Transverse colon (tissue), 4 donors: ENCODE measurements around the gene PEX10. TPM values are rescaled to one million over a fixed set of nuclear protein-coding genes. Genes with fewer than 3 reads are reported as not detected.

Experiments
- DNase-seq: peaks from one replicate; pipeline ENCODE4 v3.0.0-alpha.2; 2019
- H3K27ac ChIP-seq, 4 donors: fragments of 200-600 bp; sonication (generic); 2 replicates each; pipeline ENCODE4 v1.5.1; 2016 to 2018; ENCODE audit warnings: inconsistent platforms in 4 of 4
- H3K27me3 ChIP-seq: fragments of 200-600 bp; sonication (generic); 2 replicates; pipeline ENCODE4 v1.5.1; 2017; ENCODE audit warnings: inconsistent platforms
- H3K36me3 ChIP-seq, 4 donors: fragments of 200-600 bp; sonication (generic); 2 replicates each; pipeline ENCODE4 v1.5.1; 2017 to 2019; ENCODE audit warnings: inconsistent platforms in 4 of 4
- H3K4me1 ChIP-seq, 4 donors: fragments of 200-600 bp; sonication (generic); 2 replicates each; pipeline ENCODE4 v1.5.1; 2017 to 2020; ENCODE audit warnings: inconsistent platforms in 4 of 4
- H3K4me3 ChIP-seq, 4 donors: fragments of 200-600 bp; sonication (generic); 1 replicate in 1 of 4; 2 replicates in 3 of 4; pipeline versions ENCODE4 v1.5.1 to v1.6.1; 2017 to 2019; ENCODE audit warnings: inconsistent platforms in 4 of 4
- H3K9me3 ChIP-seq, 2 donors: fragments of 200-600 bp; sonication (generic); 2 replicates each; pipeline ENCODE4 v1.5.1; 2017 to 2019; ENCODE audit warnings: inconsistent platforms in 2 of 2
- CTCF ChIP-seq, 5 experiments: fragments of 200-600 bp in 3 of 5; fragments of 450-650 bp in 2 of 5; sonication (generic) in 3 of 5; IDR thresholded peaks; 1 replicate in 2 of 5; 2 replicates in 3 of 5; pipeline ENCODE4 v1.5.1; 2016 to 2017; ENCODE audit warnings: antibody characterized with exemption in 5 of 5, inconsistent platforms in 3 of 5, mild to moderate bottlenecking in 2 of 5, moderate library complexity in 1 of 5
- EP300 ChIP-seq: sonication (generic); formaldehyde crosslinking; IDR thresholded peaks from one replicate; pipeline ENCODE4 v1.6.1; 2017; ENCODE audit warnings: antibody characterized with exemption, low read depth
- POLR2A ChIP-seq: fragments of 450-650 bp; IDR thresholded peaks from one replicate; pipeline ENCODE4 v1.6.1; 2016; ENCODE audit warnings: antibody characterized with exemption, mild to moderate bottlenecking, moderate library complexity
- POLR2AphosphoS5 ChIP-seq, 3 donors: sonication (generic); formaldehyde crosslinking; IDR thresholded peaks; one replicate each; pipeline ENCODE4 v1.6.1; 2016; ENCODE audit warnings: antibody characterized with exemption in 3 of 3
- WGBS, 2 donors: methylation state at CpG; one replicate each; pipeline ENCODE4 v1.1.5; 2018; ENCODE audit warnings: low coverage in 1 of 2; 5-methylcytosine and 5-hydroxymethylcytosine counted together
- in situ Hi-C, 4 donors: fragments of 200-750 bp; cut with MboI; loops; one replicate each; pipeline versions ENCODE4 v1.15.0 to v1.15.1; 2017; ENCODE audit warnings: low sequenced_read_pairs in 3 of 4, low pct_ligation_motif_present in 1 of 4, low pct_unique_long_range_greater_than_20kb in 1 of 4
- intact Hi-C: fragments of 100-400 bp; cut with DNase I; formaldehyde crosslinking; loops from one replicate; pipeline ENCODE4 v1.15.1; 2023; ENCODE audit warnings: low total_unique reads
- total RNA-seq, 4 donors: library from RNA; depleted of rRNA; stranded (reverse); fragments of >200 nt; gene quantifications; one replicate each; pipeline ENCODE4 v1.1.0, GENCODE V29; 2016

PEX10 gene
- total RNA-seq, 4 donors from 2014 or later, result 16.9 to 28.8 (median 21.3) TPM

GRCh38 chr1:2414297-2414958 is 2.1 kb upstream of the PEX10 start:
- peak overlapping the region in 1 of 4 donors; percentile 13 for H3K4me3 ChIP-seq
- intact Hi-C loops, result no loop called here
- peaks cover 19 to 44% (median 34%) of the 10 kb centered on the region in 4 donors for H3K4me1 ChIP-seq
- DNase-seq, result peak; percentile 87
- in situ Hi-C loops, result loop anchor here (10.0 to 25.0 kb wide), 4 partner anchors 130 to 230 kb away; partner anchors contain the start of genes MMEL1 (in 1 of the 4) and TNFRSF14 (in 1 of the 4)
- H3K9me3 ChIP-seq, result no peaks in the 10 kb centered on the region
- peak overlapping the region; percentile 90 to 95 (median 93) for H3K27ac ChIP-seq
- TF ChIP-seq CTCF (IDR thresholded peaks at IDR 0.05) (peak; percentile 89 to 97 (median 93)), POLR2AphosphoS5 (IDR thresholded peaks at IDR 0.05) (no peak)
- WGBS, 2 donors, result 2 to 3% methylated on average over 10 to 25 of the region's 25 CpGs
- H3K36me3 ChIP-seq, result no peaks in the 10 kb centered on the region
- H3K27me3 ChIP-seq, result peaks cover 22% of the 10 kb centered on the region

GRCh38 chr1:2413495-2414296 is 1.3 kb upstream of the PEX10 start:
- 29% methylated on average over 25 of the region's 28 CpGs; no CpG with 5 or more reads in 1 of the 2 donors for WGBS, 2 donors
- peak; percentile 31 for DNase-seq
- Histone ChIP-seq H3K27ac (peak overlapping the region; percentile 90 to 95 (median 93)), H3K36me3 (no peaks in the 10 kb centered on the region), H3K9me3 (no peaks in the 10 kb centered on the region), H3K27me3 (peaks cover 15% of the 10 kb centered on the region), H3K4me3 (peak overlapping the region; percentile 55 to 97 (median 80)), H3K4me1 (peaks cover 19 to 44% (median 34%) of the 10 kb centered on the region in 4 donors)
- intact Hi-C loops (loop anchor here (1.0 kb wide), 1 partner anchor 111 kb away; no protein-coding TSS in a partner anchor), in situ Hi-C loops (loop anchor here (10.0 to 25.0 kb wide), 4 partner anchors 131 to 231 kb away; partner anchors contain the start of genes MMEL1 (in 1 of the 4) and TNFRSF14 (in 1 of the 4))
- TF ChIP-seq EP300, result no peak
- no peak for TF ChIP-seq POLR2AphosphoS5 (IDR thresholded peaks at IDR 0.05)
- TF ChIP-seq POLR2A, result no peak
- no peak for TF ChIP-seq CTCF (IDR thresholded peaks at IDR 0.05)

- Histone ChIP-seq H3K27ac (peak overlapping the region; percentile 90 to 95 (median 93)), H3K4me3 (peak overlapping the region; percentile 55 to 97 (median 80)), H3K9me3 (no peaks in the 10 kb centered on the region), H3K36me3 (no peaks in the 10 kb centered on the region), H3K27me3 (peaks cover 7% of the 10 kb centered on the region), H3K4me1 (peaks cover 19 to 44% (median 34%) of the 10 kb centered on the region in 4 donors)
- TF ChIP-seq POLR2AphosphoS5 (IDR thresholded peaks at IDR 0.05), result peak in 2 of 3 donors; percentile 68 to 78
- TF ChIP-seq POLR2A, result peak; percentile 74
- TF ChIP-seq EP300, result no peak
- TF ChIP-seq CTCF (IDR thresholded peaks at IDR 0.05), result peak in 2 of 5 experiments; percentile 20 to 25
- WGBS, 2 donors, result 3% methylated on average over 10 of the region's 66 CpGs; no CpG with 5 or more reads in 1 of the 2 donors
- peak; percentile 26 for DNase-seq
- intact Hi-C loops, result loop anchor here (1.0 kb wide), 1 partner anchor 111 kb away; no protein-coding TSS in a partner anchor
- in situ Hi-C loops, result loop anchor here (10.0 to 25.0 kb wide), 4 partner anchors 132 to 232 kb away; partner anchors contain the start of genes MMEL1 (in 1 of the 4) and TNFRSF14 (in 1 of the 4)
These were observed 570 bp upstream of the PEX10 start for GRCh38 chr1:2412773-2413494.
